CD4-positive, alpha-beta T cell treated with Interleukin-2 at 100 ng/mL for 4 hours (primary cell): ENCODE measurements around the gene EHD3.

ENCODE experiments used
- DNase-seq: peaks from one replicate; pipeline ENCODE4 v3.0.0-alpha.2; 2020; ENCODE audit warnings: low spot score

The EHD3 gene

DNA sequence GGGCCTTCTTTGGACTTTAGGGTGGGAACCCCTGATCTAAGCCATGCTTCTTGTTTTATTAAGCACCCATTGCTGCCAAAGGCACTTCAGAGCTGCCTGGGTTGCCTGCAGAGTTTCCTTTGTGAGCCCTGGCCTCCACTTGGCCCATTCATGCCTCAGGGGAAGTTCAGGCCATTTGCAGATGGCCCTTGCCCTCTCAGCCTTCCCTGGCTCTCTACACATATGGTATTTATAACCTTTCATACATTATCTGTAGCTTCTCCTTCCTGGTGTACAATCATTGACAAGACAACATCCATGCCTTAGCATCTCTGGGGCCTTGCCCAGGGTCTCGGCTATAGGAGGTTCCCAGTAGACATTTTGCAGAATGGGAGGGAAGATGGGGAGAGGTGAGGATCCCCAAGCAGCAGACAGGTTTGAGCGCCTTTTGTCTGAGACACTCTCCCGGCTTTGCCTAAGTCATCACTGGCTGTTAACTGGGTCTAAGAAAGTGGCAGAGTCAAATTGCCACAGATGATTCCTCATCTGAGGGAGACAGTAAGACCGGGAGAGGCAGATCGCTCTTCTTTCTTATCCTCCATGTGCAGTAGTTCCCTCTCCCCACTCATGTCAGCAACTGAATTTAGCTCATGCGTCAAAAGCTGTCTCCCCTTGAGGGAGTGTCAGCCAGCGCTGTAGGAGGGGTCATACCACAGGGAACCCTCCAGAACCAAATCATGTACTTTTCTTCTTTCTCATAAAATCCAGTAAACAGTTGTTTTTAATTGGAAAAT lies 2.7 kb downstream of the EHD3 start:
- no peak for DNase-seq

DNA sequence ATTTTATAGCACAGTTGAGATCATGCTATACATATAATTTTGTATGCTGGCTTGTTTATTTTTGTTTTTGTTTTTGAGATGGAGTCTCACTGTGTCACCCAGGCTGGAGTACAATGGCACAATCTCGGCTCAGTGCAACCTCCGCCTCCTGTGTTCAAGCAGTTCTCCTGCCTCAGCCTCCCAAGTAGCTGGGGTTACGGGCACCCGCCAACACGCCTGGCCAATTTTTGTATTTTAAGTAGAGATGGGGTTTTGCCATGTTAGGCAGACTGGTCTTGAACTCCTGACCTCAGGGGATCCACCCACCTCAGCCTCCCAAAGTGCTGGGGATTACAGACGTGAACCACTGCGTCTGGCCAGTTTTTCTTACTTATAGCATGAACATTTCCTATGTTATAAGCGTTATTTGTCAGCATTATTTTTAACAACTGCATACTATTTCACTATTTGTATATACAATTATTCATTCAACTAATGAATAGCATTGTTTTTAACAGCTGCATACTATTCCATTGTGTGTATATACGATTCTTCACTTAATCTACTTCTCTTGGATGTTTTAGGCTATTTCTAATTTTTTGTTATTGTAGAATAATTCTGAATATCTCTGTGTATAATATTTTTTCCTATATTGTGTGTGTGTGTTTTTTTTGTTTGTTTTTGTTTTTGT lies 3.5 kb downstream of the EHD3 start:
- no peak for DNase-seq

DNA sequence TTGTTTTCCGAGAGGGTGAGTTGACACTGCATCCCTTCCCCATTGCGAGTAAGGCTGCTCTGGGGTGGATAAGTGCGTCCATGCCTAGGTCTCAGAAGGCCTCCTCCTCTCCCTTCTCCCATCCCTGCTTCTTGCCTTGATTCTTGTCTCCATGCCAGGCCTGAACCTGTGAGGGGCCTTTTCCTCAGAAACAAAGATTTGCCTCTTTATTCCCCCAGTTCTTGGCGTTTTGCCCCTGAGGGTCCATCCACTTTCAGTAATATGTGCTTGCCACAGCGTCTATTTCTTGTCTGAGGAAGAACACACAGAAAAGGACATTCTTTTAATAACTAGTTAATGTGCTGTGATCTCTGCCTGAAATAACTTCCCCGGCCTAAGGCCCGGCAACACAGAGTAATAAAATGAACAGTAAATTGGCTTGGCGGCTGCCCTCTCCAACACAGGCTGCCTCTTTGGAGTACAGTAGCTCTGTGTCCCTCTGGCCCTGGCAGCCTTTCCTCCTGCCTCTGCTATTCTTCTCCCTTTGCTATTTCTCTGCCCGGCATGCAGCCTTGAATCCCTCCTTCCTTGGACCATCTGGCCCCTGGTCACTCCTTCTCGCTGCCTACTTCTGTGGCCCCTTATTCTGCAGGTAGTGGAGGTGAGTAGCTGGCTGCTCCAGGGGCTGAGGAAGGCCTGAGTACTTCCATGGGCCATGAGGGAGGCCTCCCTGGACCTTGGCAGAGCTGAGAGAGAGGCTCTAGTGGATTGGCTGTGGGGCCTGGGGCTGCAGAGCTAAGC lies 4.4 kb downstream of the EHD3 start:
- no peak for DNase-seq

DNA sequence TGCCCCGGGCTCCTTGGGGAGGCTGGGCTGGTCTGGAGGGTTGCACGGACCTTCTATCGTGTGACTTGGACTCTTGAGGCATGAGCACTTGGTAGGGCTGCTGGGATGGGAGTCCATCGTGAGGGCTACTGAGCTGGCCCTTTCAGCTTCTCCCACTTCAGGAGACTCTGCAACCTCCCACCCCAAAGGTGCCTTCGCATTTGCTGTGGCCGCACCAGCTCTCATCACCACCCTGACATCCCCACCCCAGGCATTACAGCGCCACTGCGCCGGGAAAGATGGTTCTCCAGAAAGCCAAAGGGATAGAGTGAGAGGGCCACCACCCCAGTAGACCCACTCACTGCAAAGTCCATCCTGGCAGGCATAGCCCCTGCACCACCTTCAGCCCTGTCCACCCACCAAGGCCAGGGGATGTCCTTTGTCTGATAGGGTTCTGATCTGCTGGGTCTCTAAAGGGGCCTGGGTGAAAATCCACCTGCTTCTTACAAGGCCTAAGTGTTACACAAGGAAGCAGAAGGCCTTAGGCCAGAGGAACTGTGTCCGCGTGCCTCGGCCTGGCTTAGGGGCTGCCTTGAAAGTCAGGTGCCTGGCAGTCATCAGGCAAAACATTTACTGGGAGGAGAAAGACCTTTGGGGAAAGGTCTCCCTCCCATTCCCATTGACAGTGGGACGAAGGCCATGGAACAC lies 5.1 kb downstream of the EHD3 start:
- DNase-seq, result no peak

DNA sequence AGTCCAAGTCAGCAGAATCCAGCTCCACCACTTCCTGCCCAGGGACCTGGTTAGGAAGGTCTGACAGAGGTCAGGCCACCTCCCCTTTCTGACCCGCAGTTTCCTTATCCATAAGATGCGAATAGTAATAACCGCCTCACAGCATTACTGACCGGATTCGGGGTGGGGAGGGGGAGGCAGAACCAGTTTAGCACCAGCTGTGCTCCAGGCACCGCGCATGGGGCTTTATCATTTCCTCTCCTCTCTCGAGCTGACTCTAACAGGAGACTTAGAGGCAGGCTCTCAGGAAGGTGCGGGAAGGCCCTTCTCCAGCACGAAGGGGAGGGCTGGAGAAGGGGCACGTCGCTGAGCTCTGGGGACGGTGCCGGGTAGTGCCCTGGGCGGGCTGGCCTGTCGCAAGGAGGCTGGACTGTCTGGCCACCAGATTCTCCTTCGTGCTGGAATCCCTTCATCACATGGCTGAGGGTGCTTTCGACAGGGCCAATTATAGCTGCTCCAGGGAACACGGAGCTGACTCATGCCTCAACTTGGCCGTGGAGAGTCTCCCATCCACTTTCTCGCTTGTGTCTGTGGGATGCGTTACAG lies 5.7 kb downstream of the EHD3 start:
- DNase-seq, result no peak

DNA sequence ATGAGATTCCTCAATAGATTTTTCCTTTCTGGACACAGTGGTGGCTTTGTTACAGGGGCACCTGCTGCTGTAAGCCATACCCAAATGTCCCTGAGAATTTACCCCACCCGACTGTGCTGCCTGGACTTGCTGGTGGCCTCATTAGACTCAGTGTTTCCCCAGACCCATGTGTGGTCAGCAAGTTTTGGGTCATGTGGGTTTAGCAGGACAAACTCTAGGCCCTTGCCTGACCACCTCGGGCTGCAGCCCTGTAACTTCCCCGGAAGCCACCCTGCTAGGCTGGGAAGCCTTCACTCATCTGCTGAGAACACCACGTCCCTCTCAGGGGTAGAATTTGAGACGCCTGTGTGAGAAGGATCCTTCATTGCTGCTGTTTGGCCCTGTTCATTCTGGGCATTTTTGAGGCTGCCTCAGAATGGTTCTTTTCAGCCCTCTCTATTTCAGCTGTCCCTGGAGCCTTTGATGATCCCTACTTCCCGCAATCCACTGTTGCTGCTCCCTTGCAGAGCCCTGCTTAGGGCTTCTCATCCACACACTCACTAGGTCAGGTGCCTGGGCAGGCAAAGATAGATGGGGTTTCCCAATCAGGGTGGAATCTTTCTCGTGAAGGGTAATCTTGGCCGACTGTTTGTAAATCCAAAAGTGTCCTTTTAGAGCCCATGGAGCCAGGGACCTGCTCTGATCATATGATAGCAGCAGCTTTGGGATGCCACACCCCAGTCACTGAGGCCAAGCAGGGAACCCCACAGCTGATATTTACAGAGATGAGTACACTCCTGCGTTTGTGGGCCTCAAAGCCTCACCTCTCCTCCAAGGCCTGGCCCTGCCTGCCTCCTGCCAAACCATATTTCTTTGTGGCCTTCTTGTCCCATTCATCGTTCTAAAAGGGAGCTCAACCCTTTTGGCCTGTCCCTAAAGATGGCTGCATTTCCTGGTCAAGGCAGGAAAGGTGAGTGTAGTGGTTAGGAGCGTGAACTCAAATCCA lies 6.7 kb downstream of the EHD3 start:
- no peak for DNase-seq

DNA sequence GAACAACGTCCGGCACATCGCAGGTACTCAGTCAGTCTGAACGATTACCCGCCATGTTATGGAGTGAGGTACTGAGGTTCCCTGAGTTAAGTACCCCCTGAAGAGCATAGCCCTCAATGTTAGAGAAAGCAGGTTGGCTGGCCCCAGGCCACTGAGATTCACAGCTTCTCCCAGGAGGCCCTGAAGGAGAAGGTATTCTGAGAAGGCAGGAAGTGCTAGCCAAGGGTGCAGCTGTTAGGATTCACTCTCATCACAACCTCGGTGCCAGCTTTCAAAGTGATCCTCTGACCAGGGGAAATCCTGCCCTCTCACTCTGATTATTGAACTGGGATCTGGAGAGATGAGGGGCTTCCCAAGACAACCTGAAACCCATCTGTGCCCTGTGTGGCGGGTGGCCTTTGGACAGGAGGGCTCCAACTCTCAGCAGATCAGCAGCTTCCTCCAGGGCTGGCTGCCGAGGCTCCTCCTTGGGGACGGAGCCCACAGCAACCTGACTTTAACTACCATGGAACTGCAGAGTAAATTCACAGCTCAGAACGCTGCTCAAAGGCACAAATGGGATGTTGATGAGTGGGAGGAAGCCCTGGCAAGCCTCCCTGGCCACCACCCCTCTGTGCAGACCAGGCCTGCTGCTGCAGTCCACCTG lies 7.8 kb downstream of the EHD3 start:
- no peak for DNase-seq

DNA sequence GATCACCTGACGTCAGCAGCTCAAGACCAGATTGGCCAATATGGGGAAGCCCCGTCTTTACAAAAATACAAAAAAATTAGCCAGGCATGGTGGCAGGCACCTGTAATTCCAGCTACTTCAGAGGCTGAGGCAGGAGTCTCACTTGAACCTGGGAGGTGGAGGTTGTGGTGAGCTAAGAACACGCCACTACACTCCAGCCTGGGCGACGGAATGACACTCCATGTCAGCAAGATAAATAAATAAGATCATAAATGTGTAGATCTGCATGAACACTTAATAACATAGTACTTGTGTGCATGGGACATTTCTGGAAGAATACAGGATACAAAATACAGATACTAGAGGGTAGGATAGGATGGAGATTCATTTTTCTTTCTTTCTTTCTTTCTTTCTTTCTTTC lies 9.1 kb downstream of the EHD3 start:
- no peak for DNase-seq

DNA sequence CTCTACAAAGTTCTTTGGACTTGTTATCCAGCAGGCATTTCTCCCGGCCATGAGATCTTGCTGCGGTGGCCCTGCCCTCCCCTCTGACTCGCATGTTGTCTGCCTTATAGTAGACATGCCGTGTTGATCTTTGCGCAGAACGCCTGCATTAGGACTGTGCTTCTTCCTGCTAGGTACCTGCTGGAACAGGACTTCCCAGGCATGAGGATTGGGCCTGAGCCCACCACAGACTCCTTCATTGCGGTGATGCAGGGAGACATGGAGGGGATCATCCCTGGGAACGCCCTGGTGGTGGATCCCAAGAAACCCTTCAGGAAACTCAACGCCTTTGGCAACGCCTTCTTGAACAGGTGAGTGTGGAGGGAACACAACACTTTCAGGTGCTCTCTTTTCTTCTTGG lies 10.1 kb downstream of the EHD3 start:
- no peak for DNase-seq

DNA sequence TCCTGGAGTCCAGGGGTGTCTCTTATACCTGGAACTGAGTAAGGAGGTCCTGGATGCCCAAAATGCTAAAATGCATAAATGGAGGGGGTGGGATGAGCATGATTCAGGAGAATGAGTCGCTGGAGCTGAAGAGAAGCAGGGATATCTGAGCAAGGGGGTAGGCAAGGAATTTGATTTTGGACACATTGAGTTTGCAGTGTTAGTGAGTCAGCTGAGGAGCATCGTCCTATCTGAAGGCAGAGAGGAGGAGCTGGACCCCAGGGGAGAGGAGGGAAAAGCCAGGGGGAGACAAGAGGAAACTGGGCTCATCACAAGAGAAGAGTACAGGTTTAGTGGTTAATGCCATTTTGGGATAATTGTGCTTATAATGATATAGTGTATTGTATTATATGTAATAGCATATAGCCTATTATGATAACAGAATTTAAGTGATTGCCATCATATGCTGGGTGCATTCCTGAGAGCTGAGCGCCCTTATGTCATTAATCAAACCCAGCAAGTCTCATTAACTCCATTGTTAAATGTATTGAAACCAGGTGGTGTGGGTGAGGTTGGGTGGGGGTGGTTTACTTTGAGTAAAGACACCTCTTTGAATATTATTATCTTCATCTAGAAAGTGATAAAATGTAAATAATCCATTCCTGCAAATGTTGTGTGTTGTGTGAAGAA lies 12.4 kb downstream of the EHD3 start:
- DNase-seq, result no peak

DNA sequence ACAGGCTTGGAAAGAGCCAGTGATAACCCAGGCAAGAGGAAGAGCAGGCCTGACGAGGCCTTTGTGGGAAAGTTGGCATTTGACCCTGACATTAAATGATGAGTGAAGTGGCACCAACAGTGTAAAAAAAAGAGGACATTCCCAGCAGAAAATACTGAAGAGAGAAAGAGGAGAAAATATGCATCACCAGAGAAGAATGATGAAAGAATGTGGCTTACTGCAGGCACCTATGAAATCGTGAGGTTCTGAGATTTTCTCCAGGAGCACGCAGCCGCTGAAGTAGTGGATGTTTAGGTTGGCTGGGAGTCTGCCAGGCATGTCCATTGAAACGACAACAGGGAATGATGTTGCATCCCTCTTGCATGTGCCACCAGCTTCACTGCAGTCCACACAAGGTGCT lies 13.8 kb downstream of the EHD3 start:
- DNase-seq, result no peak

DNA sequence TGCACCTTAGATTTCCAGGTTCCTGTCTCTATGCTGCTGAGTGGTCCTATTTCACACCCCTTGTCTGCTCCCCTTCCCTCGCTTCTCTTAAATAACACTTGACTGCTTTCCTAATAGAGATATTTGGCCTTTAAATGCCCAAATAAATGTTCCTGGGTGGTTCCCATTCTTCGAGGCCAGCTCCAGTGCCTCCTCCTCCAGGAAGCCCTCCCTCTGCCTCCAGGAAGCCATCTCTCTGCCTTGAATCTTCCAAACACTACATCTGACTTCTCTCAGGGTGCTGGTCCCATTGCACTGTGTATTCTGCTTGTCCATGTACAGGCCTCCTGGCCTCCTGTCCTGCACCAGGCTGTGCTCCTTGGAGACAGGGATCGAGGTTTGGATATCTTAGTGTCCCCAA lies 14.2 kb downstream of the EHD3 start:
- DNase-seq, result no peak

DNA sequence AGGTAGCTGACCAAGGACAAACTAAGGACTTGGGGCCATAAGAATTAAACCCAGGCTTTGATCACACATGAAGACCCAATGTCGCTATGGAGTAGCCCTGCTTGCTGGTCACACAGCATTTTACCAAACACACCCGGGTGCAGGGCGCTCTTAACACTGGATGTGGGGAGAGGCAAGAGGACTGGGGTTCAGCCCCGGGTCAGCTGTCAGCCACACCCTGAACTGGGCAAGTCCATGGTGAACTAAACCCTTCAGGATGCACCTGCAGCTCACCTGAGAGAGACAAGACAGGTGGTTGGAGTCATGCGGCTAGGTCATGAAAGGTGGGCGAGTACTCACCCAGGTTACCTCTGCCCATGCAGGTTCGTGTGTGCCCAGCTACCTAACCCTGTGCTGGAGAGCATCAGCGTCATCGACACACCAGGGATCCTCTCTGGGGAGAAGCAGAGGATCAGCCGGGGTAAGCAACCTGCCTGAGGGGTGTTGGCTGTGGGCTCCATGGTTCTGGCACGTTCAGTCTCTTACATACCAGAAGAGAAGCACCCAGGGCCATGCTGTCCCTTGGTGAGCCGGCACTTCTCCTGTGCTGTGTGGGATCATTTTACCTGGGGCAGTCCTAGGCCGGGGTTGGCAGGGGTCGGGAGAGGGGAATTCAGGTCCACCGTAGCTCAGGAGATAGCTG lies 15.2 kb downstream of the EHD3 start:
- DNase-seq, result no peak

DNA sequence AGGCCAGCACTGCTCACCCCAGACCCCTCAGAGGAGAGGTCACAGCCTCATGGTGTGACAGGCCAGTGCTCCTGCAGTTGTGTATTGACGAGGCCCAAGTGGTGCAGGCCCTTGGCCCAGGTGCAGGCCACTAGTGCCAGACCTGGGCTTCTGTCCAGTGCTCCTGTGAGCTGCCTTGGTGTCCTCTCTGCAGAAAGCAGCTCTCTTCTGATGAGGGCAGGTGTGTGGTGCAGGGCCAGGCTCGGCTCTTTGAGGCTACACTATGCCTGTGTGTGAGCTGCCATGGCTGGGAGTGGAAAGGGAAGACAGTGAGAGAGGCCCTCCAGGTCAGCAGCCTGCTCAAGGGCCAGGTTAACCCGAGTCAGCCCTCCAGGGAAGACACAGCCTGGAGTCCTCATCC lies 17.1 kb downstream of the EHD3 start:
- no peak for DNase-seq

DNA sequence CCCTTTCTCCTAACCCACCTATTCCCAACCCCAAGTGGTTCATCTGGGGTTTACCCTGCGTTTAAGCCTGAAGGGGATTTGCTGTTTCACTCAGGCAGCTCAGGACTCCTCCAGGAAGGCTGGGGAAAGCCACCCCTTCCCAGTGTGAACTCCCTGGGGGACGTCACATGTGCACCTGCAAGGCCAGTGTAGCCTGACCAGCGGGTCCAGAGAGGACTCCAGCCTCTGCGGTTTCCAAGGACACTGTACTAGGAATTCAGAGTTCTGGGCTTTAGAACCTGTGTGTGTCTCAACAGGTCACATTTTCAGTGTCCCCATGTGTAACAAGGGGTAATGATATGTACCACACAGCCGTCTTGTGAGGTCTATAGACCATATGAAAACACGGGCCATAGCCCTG lies 17.9 kb downstream of the EHD3 start:
- DNase-seq, result no peak

DNA sequence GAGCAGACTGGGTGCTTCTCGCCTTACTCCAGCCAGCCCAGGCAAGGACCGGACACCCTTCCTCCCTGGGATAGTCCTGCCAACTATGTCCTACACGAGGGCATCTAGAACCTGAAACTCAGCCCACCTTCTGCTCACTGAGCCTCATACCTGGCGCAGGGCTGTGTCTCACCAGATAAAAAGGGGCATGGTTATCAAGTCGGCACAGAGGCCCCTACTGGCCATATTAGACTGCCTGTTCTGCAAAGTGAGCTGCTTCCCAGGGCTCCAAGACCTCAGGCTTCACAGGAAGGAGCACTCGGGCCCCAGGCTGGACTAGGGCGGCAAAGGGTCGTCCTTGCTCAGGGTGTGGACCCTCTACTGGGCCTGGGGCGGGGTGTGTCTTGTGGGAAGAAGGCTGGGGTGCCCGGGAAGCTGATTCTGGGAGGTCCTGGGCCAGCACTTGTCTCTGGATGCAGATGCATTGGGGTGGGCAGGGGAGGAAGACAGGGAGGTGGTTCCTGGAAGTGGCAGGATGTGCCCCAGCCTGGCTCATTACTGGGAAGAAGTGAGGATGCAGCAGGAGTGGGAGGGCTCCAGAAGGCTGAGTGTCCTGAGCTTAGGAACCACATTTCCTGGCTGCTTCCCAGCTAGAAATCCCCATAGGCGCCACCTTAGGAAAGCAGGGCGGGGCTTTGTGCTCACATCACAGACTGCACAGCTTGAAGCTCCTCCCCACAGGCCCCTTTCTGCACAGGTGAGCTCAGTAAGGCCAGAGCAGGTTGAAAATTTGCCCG lies 19.6 kb downstream of the EHD3 start:
- DNase-seq, result no peak

DNA sequence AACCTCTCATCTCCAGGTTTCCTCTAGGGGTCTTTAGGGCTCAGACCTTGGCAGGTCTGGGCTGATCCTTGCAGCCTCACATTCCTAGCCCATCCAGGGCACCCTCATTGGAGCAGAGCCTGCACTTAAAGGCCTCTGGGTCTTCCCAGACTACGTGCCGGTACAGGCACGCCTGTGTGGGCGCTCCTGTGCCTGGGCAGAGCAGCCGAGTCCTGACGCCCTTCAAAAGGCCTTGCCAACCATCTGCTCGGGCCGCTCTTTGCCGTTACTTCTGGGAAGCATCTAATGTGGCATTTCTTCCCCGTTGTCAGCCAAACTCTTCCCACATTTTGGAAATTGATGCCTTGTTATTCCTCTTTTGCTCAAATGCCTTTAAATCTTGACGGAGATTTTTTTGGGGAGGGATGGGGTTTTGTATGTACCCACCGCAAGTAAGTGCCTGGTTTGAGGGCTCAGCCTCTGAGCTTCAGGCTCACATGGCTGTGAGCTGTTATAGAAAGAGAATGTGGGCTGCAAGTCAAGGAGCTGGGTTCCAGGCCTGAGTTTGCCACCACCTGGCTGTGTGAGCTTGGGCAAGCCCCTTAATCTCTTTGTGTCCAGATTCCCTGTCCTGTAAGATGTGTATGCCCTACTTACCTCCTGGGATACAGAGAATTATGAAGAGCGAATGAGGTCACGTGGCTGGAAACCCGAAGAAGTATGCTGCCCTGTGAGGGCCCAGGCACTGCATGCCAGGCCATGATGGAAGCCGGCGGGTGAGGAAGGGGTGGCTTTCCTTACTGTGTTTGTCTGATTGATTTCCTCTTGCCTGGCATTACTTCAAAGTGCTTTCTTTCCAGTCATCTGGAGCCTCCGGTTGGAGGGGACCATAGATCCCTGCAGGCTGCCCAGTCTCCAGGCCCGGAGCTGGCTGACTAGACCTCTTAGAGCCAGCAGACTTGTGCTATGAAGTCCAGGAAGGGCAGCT lies 20.6 kb downstream of the EHD3 start:
- DNase-seq, result no peak
